DMS 273 (cell line): Measurements from ENCODE around the gene MYO19.
A peak's percentile ranks its signal among the peaks of the same experiment; 100 is the strongest.
"Not testable (repeated sequence)": the region's sequence is repeated elsewhere in the genome, so short reads cannot be mapped to it uniquely, and the experiment has no call there.

Source experiments
- DNase-seq: peaks from one replicate; lab custom pipeline; 2025; ENCODE audit not compliant: unreplicated experiment; lab: John Stamatoyannopoulos, UW

The MYO19 gene

GRCh38 chr17:36468903-36469635 is 65.6 kb downstream of the MYO19 start:
- peak; percentile 54 for DNase-seq

- DNase-seq: no peak
Observed at GRCh38 chr17:36464765-36465088, 69.9 kb downstream of the MYO19 start.

GRCh38 chr17:36463916-36464764 is 70.5 kb downstream of the MYO19 start:
- peak; percentile 86 for DNase-seq

- no peak for DNase-seq
Observed at GRCh38 chr17:36461330-36462110, 73.1 kb downstream of the MYO19 start.

GRCh38 chr17:36460265-36460937 is 74.3 kb downstream of the MYO19 start:
- DNase-seq: no peak

GRCh38 chr17:36459601-36460000 is 75.1 kb downstream of the MYO19 start:
- no peak for DNase-seq

- DNase-seq: no peak
Observed at GRCh38 chr17:36459045-36459444, 75.6 kb downstream of the MYO19 start.

GRCh38 chr17:36457701-36458100 is 77.0 kb downstream of the MYO19 start:
- DNase-seq: not testable (repeated sequence)

- DNase-seq: not testable (repeated sequence)
Observed at GRCh38 chr17:36452888-36453287, 81.8 kb downstream of the MYO19 start.

GRCh38 chr17:36449997-36450396 is 84.7 kb downstream of the MYO19 start:
- DNase-seq: not testable (repeated sequence)
